ENCODE measurements around the gene VMP1. TPM values are rescaled to one million over a fixed set of nuclear protein-coding genes. Genes with fewer than 3 reads are reported as not detected.

The VMP1 gene
- total RNA-seq (2022; extraction: Qiagen RNA extraction): 142 to 192 TPM (median 170 TPM) in 5 replicates

DNA sequence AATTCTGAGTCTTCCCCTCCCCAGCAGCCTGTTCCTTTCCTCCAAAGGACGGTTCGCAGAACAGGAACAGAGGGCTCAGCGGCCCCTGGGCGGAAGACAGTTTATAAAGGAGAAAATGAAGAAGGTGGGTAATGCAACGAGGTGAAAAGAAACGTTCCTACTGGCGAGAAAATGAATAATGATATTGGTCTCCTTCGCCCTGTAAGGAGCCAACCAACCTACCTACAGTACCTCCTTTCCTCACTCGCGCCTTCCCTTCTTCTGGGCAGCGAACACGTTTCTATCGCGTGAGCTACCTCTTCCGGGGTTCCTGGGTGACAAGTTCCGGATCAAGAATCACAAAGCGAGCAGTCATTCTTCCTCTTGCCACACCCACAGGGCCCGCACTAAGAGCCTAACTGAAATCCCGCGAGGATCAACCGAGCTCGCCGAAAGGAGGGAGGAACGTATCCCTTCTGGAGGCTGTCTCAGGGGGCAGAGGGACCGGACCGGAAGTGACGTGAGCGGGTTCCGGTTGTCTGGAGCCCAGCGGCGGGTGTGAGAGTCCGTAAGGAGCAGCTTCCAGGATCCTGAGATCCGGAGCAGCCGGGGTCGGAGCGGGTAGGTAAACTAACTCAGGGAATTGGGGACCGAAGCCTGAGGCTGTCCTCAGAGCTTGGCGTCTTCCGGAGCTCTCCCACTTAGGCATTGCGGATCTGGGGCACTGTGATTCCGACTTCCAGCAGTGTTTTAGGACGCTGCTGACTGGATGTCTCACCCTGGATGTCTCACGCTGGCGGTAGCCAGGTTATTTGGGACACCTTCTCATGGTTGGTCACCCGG lies at the start of gene VMP1, which contains the start of gene PTRH2:
Gene VMP1 (plus strand): TSS at position 506 of the 822 bp plus-strand sequence. CDS start 23,793 bp downstream, outside the sequence.
Gene PTRH2 (minus strand): TSS at position 282 of the 822 bp plus-strand sequence. CDS start 9,452 bp downstream, outside the sequence.

Other genes with a start within 250 kb of the VMP1 start
- gene DHX40, start 142.0 kb upstream of the VMP1 start, total RNA-seq (2022; extraction: Qiagen RNA extraction): 31.9 to 41.3 TPM (median 38.1 TPM) in 5 replicates
- 171 to 212 TPM (median 199 TPM) in 5 replicates for gene CLTC, start 87.8 kb upstream of the VMP1 start, total RNA-seq (2022; extraction: Qiagen RNA extraction)
- gene PTRH2, start 224 bp upstream of the VMP1 start, total RNA-seq (2022; extraction: Qiagen RNA extraction): 96.6 to 128 TPM (median 104 TPM) in 5 replicates
- 10.5 to 12.3 TPM (median 10.7 TPM) in 5 replicates for gene TUBD1, start 185.3 kb downstream of the VMP1 start, total RNA-seq (2022; extraction: Qiagen RNA extraction)
- gene RPS6KB1, start 185.5 kb downstream of the VMP1 start, total RNA-seq (2022; extraction: Qiagen RNA extraction): 36.2 to 50.2 TPM (median 42.8 TPM) in 5 replicates